ENCODE data around the gene BRCC3. TPM values are rescaled to one million over a fixed set of nuclear protein-coding genes. Genes with fewer than 3 reads are reported as not detected.

The BRCC3 gene
- total RNA-seq, 1 experiment from 2014 or later, result 37.4 TPM

DNA sequence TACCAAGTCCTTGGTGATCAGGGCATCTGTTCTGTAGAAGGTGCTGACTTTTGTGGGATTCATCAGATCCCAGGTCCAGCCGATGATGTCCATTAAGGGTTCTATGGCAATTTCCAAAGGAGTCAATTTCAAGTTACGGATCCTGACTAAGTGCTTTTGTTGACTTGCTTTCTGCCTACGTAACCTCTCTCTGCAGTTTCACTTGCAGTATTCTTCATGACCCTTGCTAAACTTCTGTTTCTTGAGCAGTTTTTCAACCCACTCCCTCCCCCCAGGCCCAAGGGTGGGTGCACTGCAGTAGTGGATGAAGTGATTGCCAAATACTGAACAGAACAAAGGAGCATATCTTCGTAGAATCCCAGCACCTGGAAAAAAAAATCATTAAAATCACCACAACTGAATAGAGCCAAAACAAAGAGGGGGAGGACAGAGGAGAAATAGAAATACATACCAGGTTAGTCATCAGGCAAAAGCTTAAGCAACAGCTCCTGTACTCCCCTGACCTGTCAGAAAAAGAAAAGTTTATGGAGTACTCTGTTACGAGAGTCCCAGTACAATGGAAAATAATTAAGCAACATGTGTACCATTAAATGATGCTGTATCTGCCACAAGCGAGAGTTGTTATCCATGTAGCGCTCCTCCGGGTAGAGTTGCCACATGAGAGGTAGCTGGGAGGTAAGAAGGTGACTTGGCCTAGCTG is 6.1 kb upstream of the BRCC3 start:
- Histone ChIP-seq H3K4me3 (ENCODE audit: low read depth in 2 of 2, low read length in 2 of 2) (no peak overlapping the region), H3K27ac (ENCODE audit: low read length) (no peak overlapping the region), H3K36me3 (ENCODE audit: control insufficient read depth, insufficient read depth, low read length) (peaks cover 11% of the 10 kb centered on the region), H3K4me1 (ENCODE audit: control insufficient read depth, insufficient read depth, low read length) (peaks cover 19% of the 10 kb centered on the region), H3K9me3 (ENCODE audit: control insufficient read depth, insufficient read depth, low read depth, low read length) (no peaks in the 10 kb centered on the region), H3K27me3 (ENCODE audit: control insufficient read depth, insufficient read depth, low read length) (no peaks in the 10 kb centered on the region)
- BruUV-seq (replicated peaks), result no TSS peak
- ChIA-PET POLR2A (no interaction called here), CTCF (no interaction called here)
- DNase-seq (ENCODE audit: low read depth, low spot score), result no peak
- in situ Hi-C loops (cut with HindIII; ENCODE audit: low pct_unique_long_range_greater_than_20kb, low sequenced_read_pairs) (no loop called here), intact Hi-C loops (cut with micrococcal nuclease; ENCODE audit: unreplicated experiment) (no loop called here)
- ATAC-seq, result no peak
- TF ChIP-seq POLR2AphosphoS5 (IDR thresholded peaks at IDR 0.05; ENCODE audit: low read depth, low read length), result no peak
- TF ChIP-seq REST (IDR thresholded peaks at IDR 0.05; ENCODE audit: insufficient read depth in 1 of 2, low read depth in 2 of 2, low read length in 1 of 2), result no peak
- TF ChIP-seq CTCF (IDR thresholded peaks at IDR 0.05), result no peak
- TF ChIP-seq SIN3A (IDR thresholded peaks at IDR 0.05; ENCODE audit: borderline replicate concordance, insufficient read depth, low read depth, low read length), result no peak
- TF ChIP-seq TCF7L2 (IDR thresholded peaks at IDR 0.05; ENCODE audit: low read depth, low read length), result no peak

- H3K27ac ChIP-seq (ENCODE audit: low read length), result no peak overlapping the region; the same call in 1 of the 2 replicates
Observed at GRCh38 chrX:155068165-155068564, 3.1 kb upstream of the BRCC3 start.

More at GRCh38 chrX:155068165-155068564, 3.1 kb upstream of the BRCC3 start:
- ATAC-seq (no peak), DNase-seq (ENCODE audit: low read depth, low spot score) (no peak)
- ChIA-PET POLR2A (no interaction called here), CTCF (interaction anchor here (0.8 kb wide), 1 partner anchor 88 kb away, joined by 4 read pairs; no protein-coding TSS in a partner anchor)
- H3K36me3 ChIP-seq (ENCODE audit: control insufficient read depth, insufficient read depth, low read length), result peaks cover 6% of the 10 kb centered on the region
- BruUV-seq (replicated peaks), result no TSS peak
- H3K4me1 ChIP-seq (ENCODE audit: control insufficient read depth, insufficient read depth, low read length), result peaks cover 25% of the 10 kb centered on the region
- no peaks in the 10 kb centered on the region for H3K9me3 ChIP-seq (ENCODE audit: control insufficient read depth, insufficient read depth, low read depth, low read length)
- H3K27me3 ChIP-seq (ENCODE audit: control insufficient read depth, insufficient read depth, low read length), result no peaks in the 10 kb centered on the region
- no peak overlapping the region for H3K4me3 ChIP-seq (ENCODE audit: low read depth in 2 of 2, low read length in 2 of 2)
- in situ Hi-C loops (cut with HindIII; ENCODE audit: low pct_unique_long_range_greater_than_20kb, low sequenced_read_pairs), result no loop called here
- TF ChIP-seq REST (IDR thresholded peaks at IDR 0.05; ENCODE audit: insufficient read depth in 1 of 2, low read depth in 2 of 2, low read length in 1 of 2), result no peak
- TF ChIP-seq POLR2AphosphoS5 (IDR thresholded peaks at IDR 0.05; ENCODE audit: low read depth, low read length), result no peak
- no peak for TF ChIP-seq SIN3A (IDR thresholded peaks at IDR 0.05; ENCODE audit: borderline replicate concordance, insufficient read depth, low read depth, low read length)
- no peak for TF ChIP-seq TCF7L2 (IDR thresholded peaks at IDR 0.05; ENCODE audit: low read depth, low read length)
- no peak for TF ChIP-seq CTCF (IDR thresholded peaks at IDR 0.05)
- intact Hi-C loops (cut with micrococcal nuclease; ENCODE audit: unreplicated experiment), result no loop called here
